GM10266 (cell line): ENCODE data around the gene RASGRP1.

Source experiments
- DNase-seq: peaks from one replicate; pipeline ENCODE4 v3.0.0; 2012; ENCODE audit errors: extremely low spot score
- TF ChIP-seq, protein P1 (sequence below): IDR thresholded peaks from 2 replicates; pipeline ENCODE4 v1.5.1; 2012; ENCODE audit warnings: mild to moderate bottlenecking, low read depth; ENCODE audit not compliant: control insufficient read depth, insufficient read depth; ENCODE audit errors: missing control alignments

RASGRP1 gene

DNA sequence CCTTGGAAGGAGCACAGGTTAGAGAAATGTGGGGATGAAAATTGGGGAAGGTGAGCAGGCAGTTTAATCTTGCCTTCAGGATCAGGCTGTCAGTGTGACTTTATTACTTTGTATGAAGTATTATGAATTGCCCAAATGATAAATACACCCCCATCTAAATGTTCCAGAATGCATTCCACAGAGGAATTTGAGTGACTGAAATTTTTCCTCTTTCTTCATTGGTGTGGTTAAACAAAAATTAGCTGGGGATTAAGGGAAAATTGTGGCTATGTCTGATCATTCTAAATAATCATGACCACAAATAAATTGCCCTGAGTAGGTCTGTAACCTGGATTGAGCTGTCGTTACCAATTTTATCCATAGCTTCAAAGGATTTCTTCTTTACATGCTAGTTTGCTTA lies 77.2 kb downstream of the RASGRP1 start:
- TF ChIP-seq, protein P1, sequence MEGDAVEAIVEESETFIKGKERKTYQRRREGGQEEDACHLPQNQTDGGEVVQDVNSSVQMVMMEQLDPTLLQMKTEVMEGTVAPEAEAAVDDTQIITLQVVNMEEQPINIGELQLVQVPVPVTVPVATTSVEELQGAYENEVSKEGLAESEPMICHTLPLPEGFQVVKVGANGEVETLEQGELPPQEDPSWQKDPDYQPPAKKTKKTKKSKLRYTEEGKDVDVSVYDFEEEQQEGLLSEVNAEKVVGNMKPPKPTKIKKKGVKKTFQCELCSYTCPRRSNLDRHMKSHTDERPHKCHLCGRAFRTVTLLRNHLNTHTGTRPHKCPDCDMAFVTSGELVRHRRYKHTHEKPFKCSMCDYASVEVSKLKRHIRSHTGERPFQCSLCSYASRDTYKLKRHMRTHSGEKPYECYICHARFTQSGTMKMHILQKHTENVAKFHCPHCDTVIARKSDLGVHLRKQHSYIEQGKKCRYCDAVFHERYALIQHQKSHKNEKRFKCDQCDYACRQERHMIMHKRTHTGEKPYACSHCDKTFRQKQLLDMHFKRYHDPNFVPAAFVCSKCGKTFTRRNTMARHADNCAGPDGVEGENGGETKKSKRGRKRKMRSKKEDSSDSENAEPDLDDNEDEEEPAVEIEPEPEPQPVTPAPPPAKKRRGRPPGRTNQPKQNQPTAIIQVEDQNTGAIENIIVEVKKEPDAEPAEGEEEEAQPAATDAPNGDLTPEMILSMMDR: no peak

DNA sequence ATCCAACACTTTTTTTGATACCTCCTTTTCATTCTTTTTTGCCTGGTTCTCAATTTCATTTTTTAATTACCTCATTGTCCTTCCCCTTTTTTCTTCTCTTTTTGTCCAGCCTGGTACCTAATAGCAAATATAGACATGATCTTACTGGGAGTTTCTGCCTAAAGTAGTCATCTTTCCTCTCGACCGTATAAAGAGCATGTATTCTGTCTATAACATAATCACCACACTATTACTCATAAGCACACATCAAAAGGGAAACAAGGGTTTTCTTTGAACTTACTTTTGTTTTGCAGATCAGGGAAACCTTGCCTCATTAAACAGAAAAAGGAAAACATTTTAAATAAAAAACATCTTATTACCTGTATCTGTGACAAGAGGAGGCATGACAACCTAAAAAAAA lies 77.7 kb downstream of the RASGRP1 start:
- no peak for DNase-seq
- TF ChIP-seq, protein P1: no peak

More for the DNA sequence above, 77.2 kb downstream of the RASGRP1 start:
- no peak for DNase-seq

DNA sequence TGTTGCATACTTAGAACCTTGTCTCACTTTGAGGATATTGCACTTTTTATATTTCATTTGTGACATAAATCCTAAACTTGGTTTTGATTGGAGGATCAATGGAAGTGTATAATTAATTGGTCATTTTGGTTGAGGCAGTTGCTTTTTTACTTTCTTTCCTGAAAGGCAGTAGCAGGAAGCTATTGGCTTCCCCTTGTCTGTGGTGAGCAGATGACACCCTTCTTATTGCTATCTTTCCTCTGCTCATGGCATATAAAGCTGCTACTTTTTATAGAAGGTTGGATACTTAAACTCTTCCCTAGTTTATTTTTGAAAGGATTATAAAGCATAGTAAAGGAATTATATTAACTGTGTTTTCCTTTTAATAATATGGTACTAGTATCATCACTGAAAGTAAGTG lies 82.0 kb downstream of the RASGRP1 start:
- DNase-seq: no peak
- TF ChIP-seq, protein P1: no peak

DNA sequence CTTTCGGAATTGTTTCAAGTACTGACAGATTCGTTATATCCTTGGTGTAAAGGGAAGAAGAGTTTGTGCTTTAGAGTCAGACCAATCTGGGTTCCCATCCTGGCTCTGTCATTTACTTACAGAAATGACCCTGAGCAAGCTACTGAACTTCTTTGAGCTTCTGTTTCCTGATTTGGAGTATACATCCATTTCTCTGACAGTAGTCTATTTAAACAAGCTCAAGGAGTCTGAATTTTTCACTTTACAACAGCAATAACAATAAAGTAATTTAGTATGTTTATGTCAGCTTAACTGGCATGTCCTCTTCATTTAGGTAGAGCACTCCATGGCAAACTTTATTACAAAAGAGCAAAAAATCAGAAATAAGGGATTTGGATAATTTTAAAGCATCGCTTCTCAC lies 82.9 kb downstream of the RASGRP1 start:
- TF ChIP-seq, protein P1: no peak
- no peak for DNase-seq

DNA sequence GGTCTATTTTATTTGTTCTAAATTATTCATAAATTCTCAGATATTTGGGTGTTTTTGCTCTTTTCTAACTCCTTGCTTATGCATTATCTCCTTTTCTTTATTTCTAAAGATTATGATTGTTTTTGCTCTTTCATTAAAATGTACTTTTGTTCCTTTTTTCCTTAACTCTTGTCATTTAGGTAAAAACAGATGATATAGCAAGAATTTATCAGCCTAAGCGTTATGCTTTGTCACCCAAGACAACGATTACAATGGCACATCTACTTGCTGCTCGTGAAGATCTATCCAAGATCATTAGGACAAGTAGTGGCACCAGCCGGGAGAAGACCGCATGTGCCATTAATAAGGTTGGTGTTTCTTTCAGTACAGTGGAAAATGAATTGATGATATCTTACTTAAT lies 83.5 kb downstream of the RASGRP1 start:
- no peak for DNase-seq
- TF ChIP-seq, protein P1: no peak

DNA sequence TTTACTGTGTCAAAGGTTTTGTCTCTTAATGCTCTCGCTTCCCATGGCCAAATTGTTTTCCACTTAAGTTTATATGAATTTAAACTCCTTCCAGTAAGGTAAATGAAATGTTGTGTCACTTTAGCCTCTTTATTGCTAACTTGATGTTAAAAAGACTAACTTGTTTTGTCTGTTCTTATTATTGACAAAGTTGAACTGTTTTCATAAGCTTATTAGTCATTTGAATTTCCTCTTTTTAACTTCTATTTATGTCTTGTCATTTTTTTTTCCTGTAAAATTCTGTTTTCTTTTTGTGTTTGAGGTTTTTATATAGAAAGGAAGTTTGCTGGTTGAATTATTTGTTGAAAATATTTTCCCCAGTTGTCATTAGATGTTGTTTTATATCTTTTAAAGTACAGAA lies 84.9 kb downstream of the RASGRP1 start:
- DNase-seq: no peak

DNA sequence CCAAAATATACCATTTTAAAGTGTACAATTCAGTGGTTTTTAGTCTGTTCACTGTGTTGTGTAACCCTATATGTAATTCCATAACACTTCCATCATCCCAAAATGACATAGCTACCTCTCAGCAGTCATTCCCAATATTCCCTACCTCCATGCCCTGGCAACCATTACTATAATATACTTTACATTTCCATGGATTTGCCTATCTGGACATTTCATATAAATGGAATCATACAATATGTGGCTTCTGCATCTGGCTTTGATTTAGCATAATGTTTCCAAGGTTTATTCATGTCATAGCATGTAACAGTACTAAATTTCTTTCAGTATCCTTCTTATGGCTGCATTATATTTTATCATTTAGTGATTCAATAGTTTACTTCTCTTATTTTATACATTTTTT lies 85.3 kb downstream of the RASGRP1 start:
- no peak for DNase-seq
- TF ChIP-seq, protein P1: no peak

More for the DNA sequence above, 84.9 kb downstream of the RASGRP1 start:
- TF ChIP-seq, protein P1: no peak
